Uterus (tissue), 2 donors: ENCODE measurements around the gene PRC1.

Source experiments
- CTCF ChIP-seq, 4 experiments: fragments of 200-600 bp in 2 of 4; fragments of 450-650 bp in 2 of 4; sonication (generic) in 2 of 4; IDR thresholded peaks; one replicate each; pipeline ENCODE4 v1.5.1; 2016 to 2019; ENCODE audit warnings: antibody characterized with exemption in 4 of 4, mild to moderate bottlenecking in 2 of 4, moderate library complexity in 1 of 4
- POLR2A ChIP-seq, 2 donors: fragments of 450-650 bp; IDR thresholded peaks; one replicate each; pipeline ENCODE4 v1.6.1; 2016; ENCODE audit warnings: antibody characterized with exemption in 2 of 2, mild to moderate bottlenecking in 1 of 2, moderate library complexity in 1 of 2

GRCh38 chr15:90948506-90948905 lies 45.8 kb downstream of the PRC1 start:
- TF ChIP-seq CTCF (IDR thresholded peaks at IDR 0.05) (no peak), POLR2A (IDR thresholded peaks at IDR 0.05) (no peak)
